ENCODE results near the gene TMED10.

GRCh38 chr14:75214558-75214957, 38.1 kb upstream of the TMED10 start:
- TF ChIP-seq, protein P1, sequence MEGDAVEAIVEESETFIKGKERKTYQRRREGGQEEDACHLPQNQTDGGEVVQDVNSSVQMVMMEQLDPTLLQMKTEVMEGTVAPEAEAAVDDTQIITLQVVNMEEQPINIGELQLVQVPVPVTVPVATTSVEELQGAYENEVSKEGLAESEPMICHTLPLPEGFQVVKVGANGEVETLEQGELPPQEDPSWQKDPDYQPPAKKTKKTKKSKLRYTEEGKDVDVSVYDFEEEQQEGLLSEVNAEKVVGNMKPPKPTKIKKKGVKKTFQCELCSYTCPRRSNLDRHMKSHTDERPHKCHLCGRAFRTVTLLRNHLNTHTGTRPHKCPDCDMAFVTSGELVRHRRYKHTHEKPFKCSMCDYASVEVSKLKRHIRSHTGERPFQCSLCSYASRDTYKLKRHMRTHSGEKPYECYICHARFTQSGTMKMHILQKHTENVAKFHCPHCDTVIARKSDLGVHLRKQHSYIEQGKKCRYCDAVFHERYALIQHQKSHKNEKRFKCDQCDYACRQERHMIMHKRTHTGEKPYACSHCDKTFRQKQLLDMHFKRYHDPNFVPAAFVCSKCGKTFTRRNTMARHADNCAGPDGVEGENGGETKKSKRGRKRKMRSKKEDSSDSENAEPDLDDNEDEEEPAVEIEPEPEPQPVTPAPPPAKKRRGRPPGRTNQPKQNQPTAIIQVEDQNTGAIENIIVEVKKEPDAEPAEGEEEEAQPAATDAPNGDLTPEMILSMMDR (IDR thresholded peaks at IDR 0.05; ENCODE audit: low read depth, low read length): no peak
- TF ChIP-seq EZH2phosphoT487 (IDR thresholded peaks at IDR 0.05; ENCODE audit: low read depth): no peak

All from OCI-LY3 (cell line).